Mesenchymal stem cell (in vitro differentiated cells and primary cell): ENCODE data around the gene IDH2.

ENCODE experiments used
- DNase-seq: peaks from one replicate; pipeline ENCODE4 v3.0.0-alpha.2; 2013
- H2AFZ ChIP-seq: one replicate; pipeline ENCODE4 v1.6.1; 2013; ENCODE audit warnings: low read depth, mild to moderate bottlenecking, control low read depth, inconsistent platforms, low read length, moderate library complexity
- H2AK5ac ChIP-seq: 2 replicates; pipeline ENCODE4 v1.6.1; 2013; ENCODE audit warnings: low read length, moderate library complexity, mild to moderate bottlenecking, inconsistent platforms; ENCODE audit not compliant: severe bottlenecking
- H2BK120ac ChIP-seq: one replicate; pipeline ENCODE4 v1.6.1; 2013; ENCODE audit warnings: low read depth, mild to moderate bottlenecking, inconsistent platforms, low read length, moderate library complexity
- H2BK12ac ChIP-seq, 2 experiments: one replicate each; pipeline ENCODE4 v1.6.1; 2013; ENCODE audit warnings: inconsistent platforms in 2 of 2, low read length in 2 of 2, mild to moderate bottlenecking in 2 of 2, moderate library complexity in 2 of 2, control low read depth in 1 of 2
- H2BK15ac ChIP-seq: one replicate; pipeline ENCODE4 v1.6.1; 2013; ENCODE audit warnings: mild to moderate bottlenecking, low read depth, inconsistent platforms; ENCODE audit not compliant: poor library complexity, severe bottlenecking
- H2BK5ac ChIP-seq: 2 replicates; pipeline ENCODE4 v1.6.1; 2013; ENCODE audit warnings: low read depth, mild to moderate bottlenecking, low read length, control low read depth, inconsistent platforms; ENCODE audit not compliant: poor library complexity, severe bottlenecking
- H3K14ac ChIP-seq, 2 experiments: one replicate each; pipeline ENCODE4 v1.6.1; 2013; ENCODE audit warnings: inconsistent platforms in 2 of 2, low read length in 2 of 2, control low read depth in 1 of 2, mild to moderate bottlenecking in 1 of 2, moderate library complexity in 1 of 2
- H3K18ac ChIP-seq, 2 experiments: one replicate each; pipeline ENCODE4 v1.6.1; 2013; ENCODE audit warnings: inconsistent platforms in 2 of 2, low read length in 2 of 2, control low read depth in 1 of 2, low read depth in 1 of 2, mild to moderate bottlenecking in 1 of 2
- H3K23ac ChIP-seq, 2 experiments: one replicate each; pipeline ENCODE4 v1.6.1; 2013; ENCODE audit warnings: inconsistent platforms in 2 of 2, low read length in 2 of 2, mild to moderate bottlenecking in 2 of 2, moderate library complexity in 2 of 2, control low read depth in 1 of 2
- H3K27ac ChIP-seq: 2 replicates; pipeline ENCODE4 v1.5.1; 2013; ENCODE audit warnings: mild to moderate bottlenecking, moderate library complexity, low read length, control low read depth, inconsistent platforms; ENCODE audit not compliant: poor library complexity, severe bottlenecking
- H3K27me3 ChIP-seq, 2 experiments: 2 replicates each; pipeline versions ENCODE4 v1.6.1 to v1.7.0; 2013; ENCODE audit warnings: low read length in 2 of 2, mild to moderate bottlenecking in 2 of 2, moderate library complexity in 2 of 2, control low read depth in 1 of 2, inconsistent platforms in 1 of 2; ENCODE audit not compliant: control insufficient read depth in 1 of 2, insufficient read depth in 1 of 2
- H3K36me3 ChIP-seq, 2 experiments: 2 replicates each; pipeline versions ENCODE4 v1.6.1 to v1.7.0; 2013; ENCODE audit warnings: low read length in 2 of 2, control low read depth in 1 of 2, inconsistent platforms in 1 of 2, low read depth in 1 of 2, mild to moderate bottlenecking in 1 of 2; ENCODE audit not compliant: insufficient read depth in 2 of 2, control insufficient read depth in 1 of 2
- H3K4ac ChIP-seq, 2 experiments: one replicate each; pipeline ENCODE4 v1.6.1; 2013; ENCODE audit warnings: inconsistent platforms in 2 of 2, low read length in 2 of 2, mild to moderate bottlenecking in 2 of 2, moderate library complexity in 2 of 2, control low read depth in 1 of 2, low read depth in 1 of 2
- H3K4me1 ChIP-seq: 2 replicates; pipeline ENCODE4 v1.6.1; 2013; ENCODE audit warnings: low read depth, low read length, control low read depth; ENCODE audit not compliant: control insufficient read depth, insufficient read depth
- H3K4me2 ChIP-seq: 2 replicates; pipeline ENCODE4 v1.6.1; 2013; ENCODE audit warnings: low read length, mild to moderate bottlenecking, inconsistent platforms; ENCODE audit not compliant: poor library complexity, severe bottlenecking
- H3K4me3 ChIP-seq, 2 experiments: 2 replicates each; pipeline versions ENCODE4 v1.5.1 to v1.7.0; 2013; ENCODE audit warnings: low read length in 2 of 2, mild to moderate bottlenecking in 2 of 2, control low read depth in 1 of 2, low read depth in 1 of 2; ENCODE audit not compliant: insufficient read depth in 1 of 2
- H3K79me1 ChIP-seq: replicated peaks from 2 replicates; pipeline ENCODE4 v1.6.1; 2013; ENCODE audit warnings: mild to moderate bottlenecking, control low read depth, low read length, inconsistent platforms; ENCODE audit not compliant: poor library complexity, severe bottlenecking
- H3K9ac ChIP-seq: 2 replicates; pipeline ENCODE4 v1.7.0; 2013; ENCODE audit warnings: mild to moderate bottlenecking, low read length, moderate library complexity
- H3K9me3 ChIP-seq: 2 replicates; pipeline ENCODE4 v1.7.0; 2013; ENCODE audit warnings: mild to moderate bottlenecking, low read length; ENCODE audit not compliant: control insufficient read depth
- H4K8ac ChIP-seq: one replicate; pipeline ENCODE4 v1.6.1; 2013; ENCODE audit warnings: inconsistent platforms, mild to moderate bottlenecking, low read length, moderate library complexity
- H4K91ac ChIP-seq: one replicate; pipeline ENCODE4 v1.6.1; 2013; ENCODE audit warnings: mild to moderate bottlenecking, low read length, inconsistent platforms
- WGBS: methylation state at CpG from one replicate; pipeline ENCODE4 v1.1.7; 2013; ENCODE audit warnings: mixed read lengths; 5-methylcytosine and 5-hydroxymethylcytosine counted together

Gene IDH2

DNA sequence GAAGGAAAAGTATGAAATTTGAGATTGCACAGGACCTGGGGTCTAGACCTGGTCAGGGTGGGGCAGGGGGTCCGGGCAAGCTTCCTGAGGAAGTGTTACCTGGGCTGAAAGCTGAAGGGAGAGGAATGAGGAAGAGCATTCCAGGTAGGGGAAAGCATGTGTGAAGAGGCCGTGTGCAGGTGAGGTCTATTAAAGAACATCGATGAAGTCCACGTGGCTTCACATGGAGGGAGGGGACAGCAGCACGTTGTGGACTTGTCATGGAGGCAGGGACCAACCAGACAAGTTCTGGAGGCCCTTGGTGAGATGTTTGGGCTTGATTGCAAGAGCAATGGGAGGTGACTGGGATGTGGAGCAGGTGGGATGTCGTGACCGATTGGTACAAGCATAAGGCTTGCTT is 47.1 kb downstream of the IDH2 start:
- Histone ChIP-seq H3K27me3 (no peaks in the 10 kb centered on the region), H2BK15ac (no peak overlapping the region), H3K4me1 (peaks cover 22% of the 10 kb centered on the region), H4K91ac (no peak overlapping the region), H3K23ac (no peak overlapping the region), H3K79me1 (peaks cover 43% of the 10 kb centered on the region), H2BK12ac (no peak overlapping the region), H3K18ac (no peak overlapping the region), H3K4ac (no peak overlapping the region), H3K36me3 (peaks cover 0 to 7% of the 10 kb centered on the region in 2 experiments), H3K9me3 (no peaks in the 10 kb centered on the region), H3K14ac (no peak overlapping the region), H3K9ac (no peak overlapping the region), H4K8ac (no peak overlapping the region), H2AFZ (no peak overlapping the region), H2BK120ac (no peak overlapping the region), H2AK5ac (no peak overlapping the region), H3K4me3 (no peak overlapping the region), H3K27ac (no peak overlapping the region), H3K4me2 (no peak overlapping the region), H2BK5ac (no peak overlapping the region)
- DNase-seq: no peak
- 96% methylated on average over 7 of the region's 7 CpGs for WGBS

DNA sequence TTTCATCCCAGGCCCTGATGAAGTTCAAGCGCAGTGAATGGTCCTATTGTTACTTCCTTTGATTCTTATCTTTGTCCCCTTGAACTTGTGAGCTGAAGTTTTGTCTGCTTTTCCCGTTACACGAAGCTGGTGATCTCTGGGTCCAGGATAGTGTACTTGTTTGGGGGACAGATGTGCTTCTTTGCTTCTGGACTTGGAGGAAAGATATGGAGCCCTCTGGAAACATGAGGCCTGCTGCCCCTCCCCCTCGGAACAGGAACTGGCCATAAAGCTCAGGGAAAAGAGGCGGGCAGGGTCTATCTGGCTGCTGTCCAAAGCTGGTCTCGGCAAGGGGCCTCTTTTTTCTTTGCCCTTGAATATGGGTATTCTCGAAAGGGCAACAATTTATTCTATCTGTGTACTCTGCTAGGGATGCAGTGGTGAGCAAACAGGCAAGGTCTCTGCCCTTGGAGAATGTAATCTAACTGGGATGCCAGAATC is 47.6 kb downstream of the IDH2 start:
- H3K79me1 ChIP-seq: peaks cover 47% of the 10 kb centered on the region
- DNase-seq: no peak

DNA sequence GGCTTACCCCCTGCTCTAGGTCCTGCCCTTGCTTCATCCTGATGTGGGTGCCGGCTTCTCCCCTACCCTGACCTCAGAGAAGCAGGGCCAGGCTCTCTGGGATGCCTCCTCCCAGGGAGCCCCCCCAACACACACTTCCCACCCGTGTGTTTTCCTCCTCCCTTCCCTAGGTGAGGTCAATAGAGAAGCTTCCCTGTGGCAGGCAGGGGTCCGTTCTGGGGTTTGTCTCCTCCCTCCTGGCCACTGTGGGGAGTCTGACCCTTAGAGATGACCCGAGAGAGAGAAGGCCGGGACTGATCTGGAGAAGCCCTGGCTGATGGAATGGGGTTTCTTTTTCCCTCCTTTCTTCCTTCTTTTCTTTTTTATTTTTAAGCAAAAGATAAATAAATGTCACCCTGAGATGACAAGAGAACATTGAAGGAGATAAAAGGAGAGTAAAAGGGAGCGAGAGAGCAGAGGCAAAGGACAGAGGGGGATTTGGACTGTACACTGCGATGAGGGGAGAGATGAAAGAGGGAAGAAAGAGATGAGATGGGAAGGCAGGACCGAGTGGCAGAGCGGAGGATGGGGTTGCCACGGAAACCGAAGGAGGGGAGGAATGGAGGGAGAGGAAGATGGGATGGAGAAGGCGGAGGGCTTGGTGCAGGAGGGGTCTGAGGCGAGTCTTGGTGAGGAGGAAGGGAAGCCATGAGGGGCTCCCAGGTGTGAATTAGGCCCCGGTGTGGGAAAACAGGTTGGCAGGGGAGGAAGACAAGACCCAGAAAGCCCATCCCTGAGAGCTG is 48.4 kb downstream of the IDH2 start:
- 85% methylated on average over 12 of the region's 14 CpGs for WGBS
- Histone ChIP-seq H3K4ac (no peak overlapping the region), H3K79me1 (peaks cover 48% of the 10 kb centered on the region), H2AFZ (no peak overlapping the region), H2AK5ac (no peak overlapping the region), H2BK15ac (no peak overlapping the region), H3K36me3 (peaks cover 0 to 11% of the 10 kb centered on the region in 2 experiments), H3K4me2 (no peak overlapping the region), H3K9ac (no peak overlapping the region), H3K4me3 (no peak overlapping the region), H3K14ac (peak overlapping the region in 1 of 2 experiments; percentile 41), H2BK12ac (no peak overlapping the region), H3K23ac (no peak overlapping the region), H2BK120ac (no peak overlapping the region), H3K27ac (no peak overlapping the region), H4K8ac (no peak overlapping the region), H3K9me3 (no peaks in the 10 kb centered on the region), H3K4me1 (peaks cover 13% of the 10 kb centered on the region), H4K91ac (no peak overlapping the region), H3K18ac (no peak overlapping the region), H3K27me3 (no peaks in the 10 kb centered on the region), H2BK5ac (no peak overlapping the region)
- DNase-seq: no peak

More for the DNA sequence above, 47.6 kb downstream of the IDH2 start:
- Histone ChIP-seq H2BK12ac (no peak overlapping the region), H2AK5ac (no peak overlapping the region), H3K18ac (no peak overlapping the region), H2BK120ac (no peak overlapping the region), H2AFZ (no peak overlapping the region), H3K14ac (no peak overlapping the region), H3K36me3 (peaks cover 0 to 11% of the 10 kb centered on the region in 2 experiments), H3K9ac (no peak overlapping the region), H3K4me2 (no peak overlapping the region), H3K4ac (no peak overlapping the region), H3K23ac (no peak overlapping the region), H3K27me3 (no peaks in the 10 kb centered on the region), H4K91ac (no peak overlapping the region), H3K9me3 (no peaks in the 10 kb centered on the region), H4K8ac (no peak overlapping the region), H3K4me3 (no peak overlapping the region), H3K4me1 (peaks cover 20% of the 10 kb centered on the region), H3K27ac (no peak overlapping the region), H2BK15ac (no peak overlapping the region), H2BK5ac (no peak overlapping the region)
- 58% methylated on average over 7 of the region's 7 CpGs for WGBS

- DNase-seq: no peak
- Histone ChIP-seq H2BK120ac (no peak overlapping the region), H2BK15ac (no peak overlapping the region), H3K79me1 (peaks cover 49% of the 10 kb centered on the region), H3K4ac (no peak overlapping the region), H3K9me3 (no peaks in the 10 kb centered on the region), H4K8ac (no peak overlapping the region), H3K27ac (no peak overlapping the region), H3K9ac (no peak overlapping the region), H4K91ac (no peak overlapping the region), H3K27me3 (no peaks in the 10 kb centered on the region), H2BK5ac (no peak overlapping the region), H2BK12ac (no peak overlapping the region), H3K4me1 (peaks cover 13% of the 10 kb centered on the region), H2AFZ (no peak overlapping the region), H3K4me3 (no peak overlapping the region), H3K36me3 (peaks cover 0 to 11% of the 10 kb centered on the region in 2 experiments), H2AK5ac (no peak overlapping the region), H3K14ac (no peak overlapping the region), H3K18ac (no peak overlapping the region), H3K23ac (no peak overlapping the region), H3K4me2 (no peak overlapping the region)
- 94% methylated on average over 5 of the region's 5 CpGs for WGBS
These were observed 50.4 kb downstream of the IDH2 start for GRCh38 chr15:90051874-90052273.
